Posterior cingulate gyrus (tissue), 11 donors: ENCODE measurements around the gene ZNF354C.
A peak's percentile ranks its signal among the peaks of the same experiment; 100 is the strongest.

Experiments
- DNase-seq, 10 donors: peaks; one replicate each; pipeline versions ENCODE4 v3.0.0 to v3.0.0-alpha.2; 2020 to 2021; ENCODE audit warnings: mixed read lengths in 3 of 10
- intact Hi-C: fragments of 100-400 bp; cut with DNase I; formaldehyde crosslinking; loops from one replicate; pipeline ENCODE4 v1.15.1; 2023

Gene ZNF354C

GRCh38 chr5:179124853-179125788 is 64.9 kb downstream of the ZNF354C start:
- DNase-seq = peak in 3 of 10 donors; percentile 65 to 80 (median 74)

GRCh38 chr5:179125789-179126505 is 65.8 kb downstream of the ZNF354C start:
- intact Hi-C loops = no loop called here
- DNase-seq = peak in 3 of 10 donors; percentile 61 to 80 (median 67)

More at GRCh38 chr5:179124853-179125788, 64.9 kb downstream of the ZNF354C start:
- intact Hi-C loops = no loop called here

- DNase-seq = peak in 2 of 10 donors; percentile 62 to 75
- intact Hi-C loops = no loop called here
Observed at GRCh38 chr5:179126506-179126991, 66.4 kb downstream of the ZNF354C start.

GRCh38 chr5:179127136-179128040 is 67.2 kb downstream of the ZNF354C start:
- intact Hi-C loops = no loop called here
- DNase-seq = peak in 3 of 10 donors; percentile 57 to 83 (median 58)

GRCh38 chr5:179128041-179128365 is 67.8 kb downstream of the ZNF354C start:
- intact Hi-C loops = no loop called here
- peak in 1 of 10 donors; percentile 8 for DNase-seq

GRCh38 chr5:179128976-179129375 is 68.8 kb downstream of the ZNF354C start:
- peak in 3 of 10 donors; percentile 41 to 52 (median 43) for DNase-seq
- intact Hi-C loops = no loop called here

- intact Hi-C loops = no loop called here
- DNase-seq = peak in 3 of 10 donors; percentile 55 to 74 (median 72)
Observed at GRCh38 chr5:179129607-179130071, 69.5 kb downstream of the ZNF354C start.

GRCh38 chr5:179130101-179130681 is 70.0 kb downstream of the ZNF354C start:
- DNase-seq = peak in 3 of 10 donors; percentile 58 to 78 (median 73)
- intact Hi-C loops = no loop called here

GRCh38 chr5:179131321-179131835 is 71.2 kb downstream of the ZNF354C start:
- DNase-seq = peak in 3 of 10 donors; percentile 19 to 61 (median 53)
- intact Hi-C loops = no loop called here

GRCh38 chr5:179131886-179132585 is 71.9 kb downstream of the ZNF354C start:
- peak in 3 of 10 donors; percentile 52 to 85 (median 64) for DNase-seq
- intact Hi-C loops = no loop called here

GRCh38 chr5:179132586-179133355 is 72.6 kb downstream of the ZNF354C start:
- intact Hi-C loops = no loop called here
- peak in 3 of 10 donors; percentile 18 to 58 (median 41) for DNase-seq
